SU-DHL-6 (cell line): ENCODE data around the gene CORO7.

Source experiments
- EZH2phosphoT487 ChIP-seq: fragments of 200-600 bp; sonication (generic), shearing (Covaris generic); conservative IDR thresholded peaks from 2 replicates; pipeline ENCODE4 v1.6.1; 2018; ENCODE audit warnings: mild to moderate bottlenecking, antibody characterized with exemption, low read length, moderate library complexity, mixed read lengths
- TF ChIP-seq, protein P1 (sequence below): fragments of 200-600 bp; sonication (generic); IDR thresholded peaks from one replicate; pipeline ENCODE4 v1.5.1; 2017; ENCODE audit warnings: antibody characterized with exemption, mild to moderate bottlenecking, low read length, moderate library complexity; ENCODE audit not compliant: insufficient read depth, poor library complexity, severe bottlenecking

DNA sequence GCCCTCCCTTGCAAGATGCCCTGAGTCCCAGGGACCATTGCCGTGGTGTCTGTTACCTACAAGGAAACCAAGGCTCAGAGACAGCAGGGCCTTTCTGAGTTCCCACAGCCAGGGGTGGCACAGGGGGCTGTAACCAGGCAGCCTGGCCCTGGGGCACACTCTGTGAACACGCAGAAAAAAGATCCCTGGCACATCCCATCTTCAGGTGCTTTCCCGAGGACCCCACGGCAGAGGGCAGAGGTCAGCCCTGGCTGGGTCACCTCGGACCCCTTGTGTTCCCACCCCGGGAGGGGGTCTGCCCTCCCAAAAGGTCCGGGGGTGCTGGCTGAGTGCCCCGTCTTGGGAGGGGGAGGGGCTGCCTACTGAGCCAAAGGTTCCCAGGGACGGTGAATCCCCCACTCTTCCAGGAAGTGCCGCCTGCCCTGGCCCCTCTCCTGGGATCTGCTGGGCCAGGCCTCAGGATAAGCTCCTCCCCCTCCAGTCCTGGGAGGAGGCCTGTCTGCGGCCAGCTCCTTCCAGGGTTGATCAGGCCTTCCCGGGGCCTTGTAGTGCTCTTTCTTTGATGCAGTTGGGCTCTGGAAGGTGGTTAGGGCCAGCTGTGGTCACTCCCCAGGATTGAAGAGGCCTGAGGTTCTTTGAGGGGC, 92.4 kb downstream of the CORO7 start:
- TF ChIP-seq, protein P1, sequence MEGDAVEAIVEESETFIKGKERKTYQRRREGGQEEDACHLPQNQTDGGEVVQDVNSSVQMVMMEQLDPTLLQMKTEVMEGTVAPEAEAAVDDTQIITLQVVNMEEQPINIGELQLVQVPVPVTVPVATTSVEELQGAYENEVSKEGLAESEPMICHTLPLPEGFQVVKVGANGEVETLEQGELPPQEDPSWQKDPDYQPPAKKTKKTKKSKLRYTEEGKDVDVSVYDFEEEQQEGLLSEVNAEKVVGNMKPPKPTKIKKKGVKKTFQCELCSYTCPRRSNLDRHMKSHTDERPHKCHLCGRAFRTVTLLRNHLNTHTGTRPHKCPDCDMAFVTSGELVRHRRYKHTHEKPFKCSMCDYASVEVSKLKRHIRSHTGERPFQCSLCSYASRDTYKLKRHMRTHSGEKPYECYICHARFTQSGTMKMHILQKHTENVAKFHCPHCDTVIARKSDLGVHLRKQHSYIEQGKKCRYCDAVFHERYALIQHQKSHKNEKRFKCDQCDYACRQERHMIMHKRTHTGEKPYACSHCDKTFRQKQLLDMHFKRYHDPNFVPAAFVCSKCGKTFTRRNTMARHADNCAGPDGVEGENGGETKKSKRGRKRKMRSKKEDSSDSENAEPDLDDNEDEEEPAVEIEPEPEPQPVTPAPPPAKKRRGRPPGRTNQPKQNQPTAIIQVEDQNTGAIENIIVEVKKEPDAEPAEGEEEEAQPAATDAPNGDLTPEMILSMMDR = no peak
- no peak for TF ChIP-seq EZH2phosphoT487
